Esophagus muscularis mucosa (tissue), 4 donors: Measurements from ENCODE around the gene PM20D2.

Experiments
- EP300 ChIP-seq: sonication (generic); formaldehyde crosslinking; IDR thresholded peaks from one replicate; pipeline ENCODE4 v1.6.1; 2017; ENCODE audit warnings: antibody characterized with exemption
- POLR2A ChIP-seq: fragments of 450-650 bp; IDR thresholded peaks from one replicate; pipeline ENCODE4 v1.6.1; 2017; ENCODE audit warnings: antibody characterized with exemption, moderate library complexity, mild to moderate bottlenecking, low read depth
- POLR2AphosphoS5 ChIP-seq, 2 donors: sonication (generic); formaldehyde crosslinking; IDR thresholded peaks; one replicate each; pipeline ENCODE4 v1.6.1; 2017; ENCODE audit warnings: antibody characterized with exemption in 2 of 2
- TF ChIP-seq, protein P1 (sequence below), 3 experiments: fragments of 200-600 bp in 2 of 3; fragments of 450-650 bp in 1 of 3; sonication (generic) in 2 of 3; IDR thresholded peaks; one replicate each; pipeline ENCODE4 v1.5.1; 2017 to 2019; ENCODE audit warnings: antibody characterized with exemption in 3 of 3, mild to moderate bottlenecking in 2 of 3, moderate library complexity in 1 of 3

- TF ChIP-seq POLR2A (no peak), EP300 (no peak), POLR2AphosphoS5 (IDR thresholded peaks at IDR 0.05) (no peak)
- TF ChIP-seq, protein P1, sequence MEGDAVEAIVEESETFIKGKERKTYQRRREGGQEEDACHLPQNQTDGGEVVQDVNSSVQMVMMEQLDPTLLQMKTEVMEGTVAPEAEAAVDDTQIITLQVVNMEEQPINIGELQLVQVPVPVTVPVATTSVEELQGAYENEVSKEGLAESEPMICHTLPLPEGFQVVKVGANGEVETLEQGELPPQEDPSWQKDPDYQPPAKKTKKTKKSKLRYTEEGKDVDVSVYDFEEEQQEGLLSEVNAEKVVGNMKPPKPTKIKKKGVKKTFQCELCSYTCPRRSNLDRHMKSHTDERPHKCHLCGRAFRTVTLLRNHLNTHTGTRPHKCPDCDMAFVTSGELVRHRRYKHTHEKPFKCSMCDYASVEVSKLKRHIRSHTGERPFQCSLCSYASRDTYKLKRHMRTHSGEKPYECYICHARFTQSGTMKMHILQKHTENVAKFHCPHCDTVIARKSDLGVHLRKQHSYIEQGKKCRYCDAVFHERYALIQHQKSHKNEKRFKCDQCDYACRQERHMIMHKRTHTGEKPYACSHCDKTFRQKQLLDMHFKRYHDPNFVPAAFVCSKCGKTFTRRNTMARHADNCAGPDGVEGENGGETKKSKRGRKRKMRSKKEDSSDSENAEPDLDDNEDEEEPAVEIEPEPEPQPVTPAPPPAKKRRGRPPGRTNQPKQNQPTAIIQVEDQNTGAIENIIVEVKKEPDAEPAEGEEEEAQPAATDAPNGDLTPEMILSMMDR (IDR thresholded peaks at IDR 0.05), result no peak
Measured at GRCh38 chr6:89214197-89214596, 68.3 kb downstream of the PM20D2 start.
